ENCODE results near the gene CNOT1.

DNA sequence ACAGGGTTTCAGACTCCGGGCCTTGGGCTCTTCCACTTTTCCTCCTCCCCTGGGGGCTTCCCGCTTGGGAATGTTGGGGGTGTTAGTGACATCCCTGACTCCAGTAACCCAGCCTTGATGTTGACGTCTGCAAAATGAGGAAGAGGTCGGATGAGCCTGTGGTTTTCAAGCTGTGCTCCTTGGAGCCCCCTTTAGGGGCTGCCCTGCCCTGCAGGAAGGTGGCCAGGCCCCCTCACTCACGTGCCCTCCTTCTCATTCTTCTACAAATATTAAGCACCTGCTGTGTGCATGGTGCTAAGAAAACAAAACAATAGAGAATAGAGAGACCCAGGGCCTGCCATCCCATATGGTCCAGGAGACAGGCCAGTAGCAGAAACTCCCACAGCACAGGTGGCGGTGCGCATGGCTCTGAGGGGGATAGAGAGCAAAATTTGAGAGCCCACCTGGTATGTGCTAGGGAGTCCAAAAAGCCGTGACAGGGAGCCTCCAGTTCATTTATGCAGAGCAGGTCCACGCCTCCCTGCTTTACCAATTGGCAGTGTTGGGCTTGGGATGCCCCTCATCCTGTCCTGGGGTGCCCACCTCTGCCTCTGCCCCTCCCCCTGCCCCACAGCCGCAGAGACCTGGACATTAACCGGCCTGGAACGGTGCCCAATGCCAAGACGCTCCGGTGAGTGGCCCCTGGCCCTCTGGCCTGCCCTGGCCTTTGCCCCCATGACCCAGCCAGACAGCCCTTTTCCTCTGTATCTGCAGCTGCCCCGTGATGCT, 122.2 kb downstream of the CNOT1 start:
- TF ChIP-seq POLR2A (IDR thresholded peaks at IDR 0.05; ENCODE audit: low read depth, low read length) (no peak), TAF1 (IDR thresholded peaks at IDR 0.05; ENCODE audit: borderline replicate concordance, low read depth, low read length) (no peak), POLR2AphosphoS5 (IDR thresholded peaks at IDR 0.05; ENCODE audit: low read depth, low read length) (no peak)

Data from GM12892 (cell line).